WTC11 (cell line): ENCODE results near the gene SSBP2. TPM values are rescaled to one million over a fixed set of nuclear protein-coding genes. Genes with fewer than 3 reads are reported as not detected.

Experiments
- ATAC-seq: fragments of 200-7000 bp; cut with Tn5 transposase; 2 replicates; pipeline ENCODE4 v1.10.0; 2021; ENCODE audit warnings: mild to moderate bottlenecking, moderate library complexity
- CTCF ChIA-PET: fragments of 300-600 bp; sonication (Branson Sonifier 250); formaldehyde crosslinking; loops from one replicate; lab custom pipeline; 2021; ENCODE audit warnings: antibody characterized with exemption; lab: Charles Lee
- POLR2A ChIA-PET: fragments of 350-600 bp; sonication (Branson Sonifier 250); formaldehyde crosslinking; loops from one replicate; lab custom pipeline; 2021; ENCODE audit warnings: antibody characterized with exemption; lab: Charles Lee
- DNase-seq: peaks from one replicate; pipeline ENCODE4 v3.0.0; 2021; ENCODE audit warnings: low spot score
- H3K27ac Mint-ChIP-seq: 2 replicates; pipeline ENCODE4 v1.8.0; 2021; ENCODE audit warnings: mixed read lengths
- H3K27me3 Mint-ChIP-seq: 2 replicates; pipeline ENCODE4 v1.8.0; 2021; ENCODE audit warnings: low read depth, mild to moderate bottlenecking, moderate library complexity, mixed read lengths
- H3K36me3 Mint-ChIP-seq: 2 replicates; pipeline ENCODE4 v1.8.0; 2021; ENCODE audit warnings: mixed read lengths
- H3K4me1 Mint-ChIP-seq: 2 replicates; pipeline ENCODE4 v1.8.0; 2022; ENCODE audit warnings: mixed read lengths
- H3K4me3 Mint-ChIP-seq: 2 replicates; pipeline ENCODE4 v1.8.0; 2021; ENCODE audit warnings: mild to moderate bottlenecking, moderate library complexity, mixed read lengths
- H3K9me3 Mint-ChIP-seq: 2 replicates; pipeline ENCODE4 v1.8.0; 2021; ENCODE audit warnings: mixed read lengths
- NR2C2 ChIP-seq: sonication (generic); formaldehyde crosslinking; IDR thresholded peaks from 2 replicates; pipeline ENCODE4 v1.8.0; 2022; ENCODE audit warnings: mild to moderate bottlenecking, missing genetic modification reagents
- OVOL2 ChIP-seq: fragments of 250-450 bp; sonication (Bioruptor Pico); IDR thresholded peaks from 2 replicates; pipeline ENCODE4 v1.9.0; 2021; ENCODE audit warnings: mild to moderate bottlenecking, borderline replicate concordance
- RORB ChIP-seq: fragments of 250-450 bp; sonication (Bioruptor Pico); IDR thresholded peaks from 2 replicates; pipeline ENCODE4 v1.9.0; 2021; ENCODE audit warnings: mild to moderate bottlenecking
- ZNF232 ChIP-seq: sonication (generic); formaldehyde crosslinking; IDR thresholded peaks from 2 replicates; pipeline ENCODE4 v1.8.0; 2022; ENCODE audit warnings: mild to moderate bottlenecking, missing genetic modification reagents
- ZNF416 ChIP-seq: fragments of 250-450 bp; sonication (Bioruptor Pico); IDR thresholded peaks from 2 replicates; pipeline ENCODE4 v1.9.0; 2021; ENCODE audit warnings: mild to moderate bottlenecking, inconsistent platforms
- total RNA-seq: library from RNA; stranded (reverse); gene quantifications from 3 replicates; pipeline ENCODE4 v1.2.3, GENCODE V29; 2021
- TF ChIP-seq, protein P1 (sequence below): sonication (generic); formaldehyde crosslinking; IDR thresholded peaks from 2 replicates; pipeline ENCODE4 v1.8.0; 2023; ENCODE audit warnings: missing genetic modification reagents, mild to moderate bottlenecking, borderline replicate concordance
- TF ChIP-seq, protein P2 (sequence below): sonication (generic); formaldehyde crosslinking; IDR thresholded peaks from 2 replicates; pipeline ENCODE4 v1.8.0; 2022; ENCODE audit warnings: missing genetic modification reagents
- TF ChIP-seq, protein P3 (sequence below): sonication (generic); formaldehyde crosslinking; IDR thresholded peaks from 2 replicates; pipeline ENCODE4 v1.8.1; 2022; ENCODE audit warnings: mild to moderate bottlenecking, missing genetic modification reagents, moderate library complexity, borderline replicate concordance
- TF ChIP-seq, protein P4 (sequence below): fragments of 250-450 bp; sonication (Bioruptor Pico); conservative IDR thresholded peaks from 2 replicates; pipeline ENCODE4 v1.9.0; 2021; ENCODE audit warnings: mild to moderate bottlenecking
- TF ChIP-seq, protein P5 (sequence below): sonication (generic); formaldehyde crosslinking; IDR thresholded peaks from 2 replicates; pipeline ENCODE4 v1.8.0; 2022; ENCODE audit warnings: mild to moderate bottlenecking, missing genetic modification reagents

SSBP2 gene
- total RNA-seq, 1 experiment from 2014 or later = 24.9 TPM

DNA sequence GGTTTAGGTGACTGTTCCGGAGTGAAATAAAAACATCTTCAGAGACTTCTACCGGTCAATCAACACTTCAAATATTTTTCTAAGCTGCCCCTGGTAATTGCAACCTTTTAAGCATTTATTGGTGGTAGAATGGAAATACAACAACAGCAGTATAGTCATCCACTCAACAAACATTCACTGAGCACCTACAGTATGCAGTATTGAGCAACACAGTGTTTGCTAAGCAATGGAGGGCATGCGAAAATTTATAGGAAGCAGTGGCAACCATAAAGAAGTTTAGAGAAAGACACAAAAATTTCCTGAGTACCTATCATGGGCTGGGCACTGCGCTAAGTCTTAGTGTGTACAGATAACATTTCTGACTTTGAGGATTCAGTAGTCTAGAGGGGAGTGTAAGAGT lies 12.0 kb upstream of the SSBP2 start (continued):
- TF ChIP-seq, protein P1, sequence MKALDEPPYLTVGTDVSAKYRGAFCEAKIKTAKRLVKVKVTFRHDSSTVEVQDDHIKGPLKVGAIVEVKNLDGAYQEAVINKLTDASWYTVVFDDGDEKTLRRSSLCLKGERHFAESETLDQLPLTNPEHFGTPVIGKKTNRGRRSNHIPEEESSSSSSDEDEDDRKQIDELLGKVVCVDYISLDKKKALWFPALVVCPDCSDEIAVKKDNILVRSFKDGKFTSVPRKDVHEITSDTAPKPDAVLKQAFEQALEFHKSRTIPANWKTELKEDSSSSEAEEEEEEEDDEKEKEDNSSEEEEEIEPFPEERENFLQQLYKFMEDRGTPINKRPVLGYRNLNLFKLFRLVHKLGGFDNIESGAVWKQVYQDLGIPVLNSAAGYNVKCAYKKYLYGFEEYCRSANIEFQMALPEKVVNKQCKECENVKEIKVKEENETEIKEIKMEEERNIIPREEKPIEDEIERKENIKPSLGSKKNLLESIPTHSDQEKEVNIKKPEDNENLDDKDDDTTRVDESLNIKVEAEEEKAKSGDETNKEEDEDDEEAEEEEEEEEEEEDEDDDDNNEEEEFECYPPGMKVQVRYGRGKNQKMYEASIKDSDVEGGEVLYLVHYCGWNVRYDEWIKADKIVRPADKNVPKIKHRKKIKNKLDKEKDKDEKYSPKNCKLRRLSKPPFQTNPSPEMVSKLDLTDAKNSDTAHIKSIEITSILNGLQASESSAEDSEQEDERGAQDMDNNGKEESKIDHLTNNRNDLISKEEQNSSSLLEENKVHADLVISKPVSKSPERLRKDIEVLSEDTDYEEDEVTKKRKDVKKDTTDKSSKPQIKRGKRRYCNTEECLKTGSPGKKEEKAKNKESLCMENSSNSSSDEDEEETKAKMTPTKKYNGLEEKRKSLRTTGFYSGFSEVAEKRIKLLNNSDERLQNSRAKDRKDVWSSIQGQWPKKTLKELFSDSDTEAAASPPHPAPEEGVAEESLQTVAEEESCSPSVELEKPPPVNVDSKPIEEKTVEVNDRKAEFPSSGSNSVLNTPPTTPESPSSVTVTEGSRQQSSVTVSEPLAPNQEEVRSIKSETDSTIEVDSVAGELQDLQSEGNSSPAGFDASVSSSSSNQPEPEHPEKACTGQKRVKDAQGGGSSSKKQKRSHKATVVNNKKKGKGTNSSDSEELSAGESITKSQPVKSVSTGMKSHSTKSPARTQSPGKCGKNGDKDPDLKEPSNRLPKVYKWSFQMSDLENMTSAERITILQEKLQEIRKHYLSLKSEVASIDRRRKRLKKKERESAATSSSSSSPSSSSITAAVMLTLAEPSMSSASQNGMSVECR (CRISPR knock-in tag) = no peak
- TF ChIP-seq, protein P2, sequence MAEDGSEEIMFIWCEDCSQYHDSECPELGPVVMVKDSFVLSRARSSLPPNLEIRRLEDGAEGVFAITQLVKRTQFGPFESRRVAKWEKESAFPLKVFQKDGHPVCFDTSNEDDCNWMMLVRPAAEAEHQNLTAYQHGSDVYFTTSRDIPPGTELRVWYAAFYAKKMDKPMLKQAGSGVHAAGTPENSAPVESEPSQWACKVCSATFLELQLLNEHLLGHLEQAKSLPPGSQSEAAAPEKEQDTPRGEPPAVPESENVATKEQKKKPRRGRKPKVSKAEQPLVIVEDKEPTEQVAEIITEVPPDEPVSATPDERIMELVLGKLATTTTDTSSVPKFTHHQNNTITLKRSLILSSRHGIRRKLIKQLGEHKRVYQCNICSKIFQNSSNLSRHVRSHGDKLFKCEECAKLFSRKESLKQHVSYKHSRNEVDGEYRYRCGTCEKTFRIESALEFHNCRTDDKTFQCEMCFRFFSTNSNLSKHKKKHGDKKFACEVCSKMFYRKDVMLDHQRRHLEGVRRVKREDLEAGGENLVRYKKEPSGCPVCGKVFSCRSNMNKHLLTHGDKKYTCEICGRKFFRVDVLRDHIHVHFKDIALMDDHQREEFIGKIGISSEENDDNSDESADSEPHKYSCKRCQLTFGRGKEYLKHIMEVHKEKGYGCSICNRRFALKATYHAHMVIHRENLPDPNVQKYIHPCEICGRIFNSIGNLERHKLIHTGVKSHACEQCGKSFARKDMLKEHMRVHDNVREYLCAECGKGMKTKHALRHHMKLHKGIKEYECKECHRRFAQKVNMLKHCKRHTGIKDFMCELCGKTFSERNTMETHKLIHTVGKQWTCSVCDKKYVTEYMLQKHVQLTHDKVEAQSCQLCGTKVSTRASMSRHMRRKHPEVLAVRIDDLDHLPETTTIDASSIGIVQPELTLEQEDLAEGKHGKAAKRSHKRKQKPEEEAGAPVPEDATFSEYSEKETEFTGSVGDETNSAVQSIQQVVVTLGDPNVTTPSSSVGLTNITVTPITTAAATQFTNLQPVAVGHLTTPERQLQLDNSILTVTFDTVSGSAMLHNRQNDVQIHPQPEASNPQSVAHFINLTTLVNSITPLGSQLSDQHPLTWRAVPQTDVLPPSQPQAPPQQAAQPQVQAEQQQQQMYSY (CRISPR knock-in tag) = no peak

DNA sequence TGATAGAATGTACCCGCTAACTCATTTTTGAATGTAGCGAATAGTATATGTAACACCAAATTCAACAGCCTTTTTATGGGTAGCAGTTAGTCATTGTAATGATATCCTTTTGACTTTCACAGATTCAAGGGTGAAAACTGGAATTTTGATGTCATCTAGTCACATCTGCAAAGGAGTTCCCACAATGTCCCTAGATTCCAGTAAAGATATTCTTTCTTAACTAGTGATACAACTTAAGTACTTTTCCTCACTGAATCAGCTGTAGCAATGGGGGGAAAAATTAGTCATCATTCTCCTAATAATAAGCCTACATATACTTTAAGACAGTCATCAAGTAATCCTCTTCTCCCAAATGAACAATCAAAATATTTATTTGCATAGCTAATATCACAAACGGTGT lies 11.5 kb upstream of the SSBP2 start:
- H3K4me3 Mint-ChIP-seq = no peak overlapping the region
- CTCF ChIA-PET = no interaction called here
- peaks cover 30% of the 10 kb centered on the region for H3K4me1 Mint-ChIP-seq
- POLR2A ChIA-PET = interaction anchor here (1.4 kb wide), 1 partner anchor 10 kb away, joined by 3 read pairs; no protein-coding TSS in a partner anchor
- TF ChIP-seq RORB (CRISPR knock-in tag) (no peak), OVOL2 (CRISPR knock-in tag) (no peak), ZNF416 (CRISPR knock-in tag) (no peak), NR2C2 (CRISPR knock-in tag) (no peak), ZNF232 (CRISPR knock-in tag) (no peak)
- ATAC-seq = no peak
- 0 out of 2 replicates have a peak, but pooled peaks cover 2% of the 10 kb centered on the region for H3K9me3 Mint-ChIP-seq
- no peaks in the 10 kb centered on the region for H3K36me3 Mint-ChIP-seq
- H3K27me3 Mint-ChIP-seq = no peaks in the 10 kb centered on the region
- H3K27ac Mint-ChIP-seq = no peak overlapping the region
- no peak for DNase-seq

DNA sequence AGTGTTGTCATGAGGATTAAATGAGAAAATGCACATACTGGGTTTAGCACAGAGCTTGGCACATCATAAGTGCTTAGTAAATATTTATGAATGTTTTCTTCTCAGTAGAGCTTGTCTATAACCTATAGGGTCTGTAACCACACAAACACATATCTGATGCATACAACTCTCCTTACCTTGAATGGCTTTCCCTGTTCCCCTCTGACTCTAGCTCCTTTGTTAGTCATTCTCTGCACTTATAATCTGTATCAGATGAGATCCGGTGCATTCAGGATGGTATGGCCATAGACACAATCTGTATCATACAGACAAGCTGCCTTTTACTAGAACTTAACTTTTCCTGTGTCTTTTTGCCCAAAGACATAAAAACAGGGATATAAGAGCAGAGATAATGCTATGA lies 11.1 kb upstream of the SSBP2 start:
- Mint-ChIP-seq H3K4me3 (no peak overlapping the region), H3K9me3 (0 out of 2 replicates have a peak, but pooled peaks cover 2% of the 10 kb centered on the region), H3K4me1 (peaks cover 30% of the 10 kb centered on the region), H3K36me3 (no peaks in the 10 kb centered on the region), H3K27me3 (no peaks in the 10 kb centered on the region), H3K27ac (no peak overlapping the region)
- ChIA-PET CTCF (no interaction called here), POLR2A (interaction anchor here (1.4 kb wide), 1 partner anchor 9 kb away, joined by 3 read pairs; no protein-coding TSS in a partner anchor)
- DNase-seq (no peak), ATAC-seq (no peak)
- TF ChIP-seq, protein P3, sequence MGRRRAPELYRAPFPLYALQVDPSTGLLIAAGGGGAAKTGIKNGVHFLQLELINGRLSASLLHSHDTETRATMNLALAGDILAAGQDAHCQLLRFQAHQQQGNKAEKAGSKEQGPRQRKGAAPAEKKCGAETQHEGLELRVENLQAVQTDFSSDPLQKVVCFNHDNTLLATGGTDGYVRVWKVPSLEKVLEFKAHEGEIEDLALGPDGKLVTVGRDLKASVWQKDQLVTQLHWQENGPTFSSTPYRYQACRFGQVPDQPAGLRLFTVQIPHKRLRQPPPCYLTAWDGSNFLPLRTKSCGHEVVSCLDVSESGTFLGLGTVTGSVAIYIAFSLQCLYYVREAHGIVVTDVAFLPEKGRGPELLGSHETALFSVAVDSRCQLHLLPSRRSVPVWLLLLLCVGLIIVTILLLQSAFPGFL (CRISPR knock-in tag) = no peak
- no peak for TF ChIP-seq ZNF416 (CRISPR knock-in tag)
- TF ChIP-seq, protein P4, sequence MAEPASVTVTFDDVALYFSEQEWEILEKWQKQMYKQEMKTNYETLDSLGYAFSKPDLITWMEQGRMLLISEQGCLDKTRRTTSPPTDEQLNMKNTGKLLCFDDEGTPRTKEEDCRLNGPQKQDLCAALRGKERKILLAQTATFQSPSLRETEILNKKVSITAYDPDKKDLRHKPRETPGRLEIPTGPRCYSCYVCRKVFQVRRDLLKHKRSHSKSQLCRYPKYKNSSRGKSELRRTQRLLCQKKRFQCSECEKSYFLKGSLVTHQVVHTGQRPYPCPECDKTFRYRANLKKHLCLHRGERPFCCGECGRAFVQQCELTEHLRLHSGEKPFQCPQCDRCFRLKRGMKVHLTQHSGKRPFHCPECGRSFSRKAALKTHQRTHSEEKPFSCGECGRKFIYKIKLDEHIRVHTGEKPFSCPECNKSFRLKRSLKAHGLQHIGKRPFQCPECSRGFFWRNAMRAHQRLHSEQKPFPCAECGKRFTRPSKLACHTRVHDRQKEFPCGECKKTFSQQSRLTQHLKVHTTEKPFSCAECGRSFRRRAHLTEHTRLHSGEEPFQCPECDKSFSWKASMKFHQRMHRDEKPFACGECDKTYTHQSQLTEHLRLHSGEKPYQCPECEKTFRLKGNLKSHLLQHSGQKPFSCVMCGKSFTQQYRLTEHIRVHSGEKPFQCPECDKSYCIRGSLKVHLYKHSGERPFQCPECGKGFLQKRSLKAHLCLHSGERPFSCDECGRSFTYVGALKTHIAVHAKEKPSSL = no peak
- TF ChIP-seq, protein P5, sequence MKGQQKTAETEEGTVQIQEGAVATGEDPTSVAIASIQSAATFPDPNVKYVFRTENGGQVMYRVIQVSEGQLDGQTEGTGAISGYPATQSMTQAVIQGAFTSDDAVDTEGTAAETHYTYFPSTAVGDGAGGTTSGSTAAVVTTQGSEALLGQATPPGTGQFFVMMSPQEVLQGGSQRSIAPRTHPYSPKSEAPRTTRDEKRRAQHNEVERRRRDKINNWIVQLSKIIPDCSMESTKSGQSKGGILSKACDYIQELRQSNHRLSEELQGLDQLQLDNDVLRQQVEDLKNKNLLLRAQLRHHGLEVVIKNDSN (CRISPR knock-in tag) = no peak
